Osteocyte (in vitro differentiated cells): ENCODE results near the gene WWP2. TPM values are rescaled to one million over a fixed set of nuclear protein-coding genes. Genes with fewer than 3 reads are reported as not detected.

Source experiments
- DNase-seq: peaks from one replicate; pipeline ENCODE4 v3.0.0; 2021; ENCODE audit warnings: mixed read lengths; ENCODE audit not compliant: unreplicated experiment; ENCODE audit errors: extremely low spot score
- H3K27ac Mint-ChIP-seq: one replicate; pipeline ENCODE4 v1.8.0; 2021; ENCODE audit warnings: mild to moderate bottlenecking, mixed read lengths; ENCODE audit not compliant: unreplicated experiment
- H3K27me3 Mint-ChIP-seq: one replicate; pipeline ENCODE4 v1.8.0; 2021; ENCODE audit warnings: mixed read lengths; ENCODE audit not compliant: unreplicated experiment
- H3K36me3 Mint-ChIP-seq: one replicate; pipeline ENCODE4 v1.8.0; 2021; ENCODE audit warnings: mixed read lengths; ENCODE audit not compliant: unreplicated experiment
- H3K4me1 Mint-ChIP-seq: one replicate; pipeline ENCODE4 v1.8.0; 2021; ENCODE audit warnings: mixed read lengths; ENCODE audit not compliant: unreplicated experiment
- H3K4me3 Mint-ChIP-seq: one replicate; pipeline ENCODE4 v1.8.0; 2021; ENCODE audit warnings: mild to moderate bottlenecking, moderate library complexity, mixed read lengths; ENCODE audit not compliant: unreplicated experiment
- H3K9me3 Mint-ChIP-seq: one replicate; pipeline ENCODE4 v1.8.0; 2021; ENCODE audit warnings: mixed read lengths; ENCODE audit not compliant: unreplicated experiment
- total RNA-seq: library from RNA; stranded (reverse); gene quantifications from 2 replicates; pipeline ENCODE4 v1.2.1, GENCODE V29; 2021
- TF ChIP-seq, protein P1 (sequence below): fragments of 200-600 bp; sonication (generic); IDR thresholded peaks from 2 replicates; pipeline ENCODE4 v1.5.0; 2021; ENCODE audit warnings: antibody characterized with exemption, mild to moderate bottlenecking, moderate library complexity

Gene WWP2
- total RNA-seq, 1 donor from 2014 or later, result 36.2 TPM

DNA sequence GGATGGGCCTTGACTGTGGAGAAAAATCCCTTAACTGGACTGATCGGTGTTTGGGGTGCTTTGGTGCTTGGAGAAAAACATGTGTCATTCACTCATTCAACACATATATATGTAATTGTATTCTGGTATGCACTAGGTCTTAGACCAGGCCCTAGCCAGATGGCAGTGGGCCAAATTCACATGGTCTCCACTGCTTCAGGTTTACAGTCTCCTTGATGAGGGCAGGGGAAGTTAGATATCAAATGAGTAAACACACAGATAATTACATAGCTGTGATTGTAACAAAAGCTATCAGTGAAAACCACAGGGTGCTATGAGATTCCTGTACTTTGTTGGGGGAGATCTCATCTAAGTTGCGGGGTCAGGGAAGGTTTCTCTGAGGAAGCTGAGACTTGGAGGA is 78.8 kb downstream of the WWP2 start:
- Mint-ChIP-seq H3K9me3 (no peaks in the 10 kb centered on the region), H3K4me3 (no peak overlapping the region), H3K36me3 (peaks cover 20% of the 10 kb centered on the region), H3K4me1 (peaks cover 13% of the 10 kb centered on the region), H3K27me3 (no peaks in the 10 kb centered on the region), H3K27ac (no peak overlapping the region)
- DNase-seq, result no peak
- TF ChIP-seq, protein P1, sequence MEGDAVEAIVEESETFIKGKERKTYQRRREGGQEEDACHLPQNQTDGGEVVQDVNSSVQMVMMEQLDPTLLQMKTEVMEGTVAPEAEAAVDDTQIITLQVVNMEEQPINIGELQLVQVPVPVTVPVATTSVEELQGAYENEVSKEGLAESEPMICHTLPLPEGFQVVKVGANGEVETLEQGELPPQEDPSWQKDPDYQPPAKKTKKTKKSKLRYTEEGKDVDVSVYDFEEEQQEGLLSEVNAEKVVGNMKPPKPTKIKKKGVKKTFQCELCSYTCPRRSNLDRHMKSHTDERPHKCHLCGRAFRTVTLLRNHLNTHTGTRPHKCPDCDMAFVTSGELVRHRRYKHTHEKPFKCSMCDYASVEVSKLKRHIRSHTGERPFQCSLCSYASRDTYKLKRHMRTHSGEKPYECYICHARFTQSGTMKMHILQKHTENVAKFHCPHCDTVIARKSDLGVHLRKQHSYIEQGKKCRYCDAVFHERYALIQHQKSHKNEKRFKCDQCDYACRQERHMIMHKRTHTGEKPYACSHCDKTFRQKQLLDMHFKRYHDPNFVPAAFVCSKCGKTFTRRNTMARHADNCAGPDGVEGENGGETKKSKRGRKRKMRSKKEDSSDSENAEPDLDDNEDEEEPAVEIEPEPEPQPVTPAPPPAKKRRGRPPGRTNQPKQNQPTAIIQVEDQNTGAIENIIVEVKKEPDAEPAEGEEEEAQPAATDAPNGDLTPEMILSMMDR, result no peak

DNA sequence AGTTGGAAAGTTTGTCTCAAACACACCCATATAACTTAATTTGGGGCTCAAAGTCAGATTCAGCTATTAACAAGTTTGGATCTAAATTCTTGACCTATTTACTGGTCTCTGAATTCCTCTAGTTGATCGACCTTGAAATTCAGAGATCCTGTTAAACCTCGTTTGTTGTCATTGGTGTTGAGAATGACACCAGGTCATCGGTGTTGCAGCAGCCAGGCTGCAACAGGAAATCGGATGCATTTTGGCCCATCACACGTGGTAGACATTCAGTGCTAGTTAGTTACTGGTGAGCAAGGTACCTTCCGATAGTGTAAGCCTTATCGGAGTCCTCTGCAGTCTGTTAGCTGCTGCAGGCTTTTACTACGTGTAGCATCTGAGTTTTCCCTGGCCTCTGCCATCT is 82.3 kb downstream of the WWP2 start:
- no peak overlapping the region for H3K4me3 Mint-ChIP-seq
- peaks cover 23% of the 10 kb centered on the region for H3K4me1 Mint-ChIP-seq
- H3K9me3 Mint-ChIP-seq, result no peaks in the 10 kb centered on the region
- no peaks in the 10 kb centered on the region for H3K27me3 Mint-ChIP-seq
- DNase-seq, result no peak
- TF ChIP-seq, protein P1, result no peak
- H3K27ac Mint-ChIP-seq, result no peak overlapping the region
- H3K36me3 Mint-ChIP-seq, result peaks cover 22% of the 10 kb centered on the region

DNA sequence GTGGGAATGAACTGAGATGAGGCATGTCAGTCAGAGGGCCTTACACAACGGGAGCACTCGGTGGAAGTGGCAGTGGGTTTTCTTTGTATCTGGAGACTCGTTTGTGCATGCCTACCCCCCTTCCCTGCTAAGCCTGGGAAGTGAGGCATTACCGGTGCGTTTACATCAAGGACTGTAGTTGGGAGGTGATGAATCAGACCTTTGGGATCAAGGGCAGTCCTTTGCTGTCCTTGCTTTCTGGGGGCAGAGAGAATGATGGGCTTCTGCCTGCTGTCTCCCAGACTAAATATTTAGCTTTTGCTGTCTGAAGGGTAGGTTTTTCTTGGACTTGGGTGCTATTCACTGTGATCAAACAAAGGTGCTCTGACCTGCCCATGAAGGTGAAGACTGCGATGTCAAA is 83.0 kb downstream of the WWP2 start:
- DNase-seq, result no peak
- TF ChIP-seq, protein P1, result no peak
- H3K4me1 Mint-ChIP-seq, result peaks cover 18% of the 10 kb centered on the region
- no peaks in the 10 kb centered on the region for H3K27me3 Mint-ChIP-seq
- no peak overlapping the region for H3K27ac Mint-ChIP-seq
- H3K4me3 Mint-ChIP-seq, result no peak overlapping the region
- no peaks in the 10 kb centered on the region for H3K9me3 Mint-ChIP-seq
- peaks cover 22% of the 10 kb centered on the region for H3K36me3 Mint-ChIP-seq

DNA sequence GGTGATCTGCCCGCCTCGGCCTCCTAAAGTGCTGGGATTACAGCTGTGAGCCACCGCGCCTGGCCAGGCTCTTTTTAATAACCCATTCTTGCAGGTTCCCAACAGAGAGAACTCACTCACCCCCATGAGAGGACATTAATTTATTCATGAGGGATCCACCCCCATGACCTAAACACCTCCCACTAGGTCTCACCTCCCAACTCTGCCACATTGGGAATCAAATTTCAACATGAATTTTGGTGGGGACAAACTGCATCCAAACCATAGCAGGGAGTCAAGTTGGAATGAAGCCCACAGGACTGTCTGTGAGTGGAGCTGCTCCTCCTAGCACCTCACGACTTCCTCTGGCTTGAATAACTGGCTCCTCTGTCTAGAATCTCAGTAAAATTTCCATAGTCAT is 85.5 kb downstream of the WWP2 start:
- no peak for DNase-seq
- Mint-ChIP-seq H3K4me3 (no peak overlapping the region), H3K27me3 (no peaks in the 10 kb centered on the region), H3K36me3 (peaks cover 9% of the 10 kb centered on the region), H3K9me3 (no peaks in the 10 kb centered on the region), H3K27ac (peak overlapping the region; percentile 68), H3K4me1 (peaks cover 21% of the 10 kb centered on the region)
- TF ChIP-seq, protein P1, result no peak

DNA sequence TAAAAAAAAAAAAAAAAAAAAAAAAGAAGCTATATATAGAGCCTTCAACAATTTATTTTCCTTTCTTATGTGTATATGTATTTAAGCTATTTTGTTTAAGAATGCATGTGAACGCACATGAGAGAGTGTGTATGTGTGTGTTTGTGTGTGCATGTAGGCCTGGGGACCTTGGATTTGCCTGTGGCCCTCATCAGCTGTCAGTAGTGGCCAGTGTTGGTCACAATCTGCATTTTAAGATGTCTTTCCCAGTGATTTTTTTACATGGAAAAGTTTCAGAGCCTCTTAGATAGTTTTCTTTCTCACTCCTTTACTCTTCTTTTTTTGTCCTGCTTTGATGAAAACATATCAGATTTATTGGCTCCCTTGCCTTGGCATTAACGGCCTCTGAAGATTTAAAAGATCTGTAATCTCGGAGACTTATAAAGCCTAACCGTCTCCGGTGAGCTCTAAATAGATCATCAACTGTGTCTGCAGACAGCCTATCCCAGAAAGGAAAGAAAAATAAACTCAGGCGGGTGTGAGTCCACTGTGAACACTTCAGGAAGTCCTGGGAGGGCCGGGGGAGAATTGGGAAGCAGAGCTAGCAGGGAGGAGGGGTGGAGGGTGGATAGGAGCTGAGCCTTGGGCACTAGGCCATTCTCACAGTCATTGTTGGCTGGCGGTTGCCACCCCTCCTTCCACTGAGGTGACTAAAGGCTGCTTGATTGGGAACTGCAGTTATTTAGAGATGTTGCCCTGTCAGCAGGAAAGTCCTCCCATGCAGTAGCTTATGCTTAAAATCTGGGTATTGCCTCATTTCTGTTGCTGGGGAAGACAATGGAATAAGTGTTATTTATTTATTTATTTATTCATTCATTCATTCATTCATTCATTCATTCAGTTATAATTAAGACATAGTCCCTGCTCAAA is 86.8 kb downstream of the WWP2 start:
- Mint-ChIP-seq H3K27ac (peak overlapping the region; percentile 93), H3K4me1 (peaks cover 21% of the 10 kb centered on the region), H3K27me3 (no peaks in the 10 kb centered on the region), H3K4me3 (peak overlapping the region; percentile 62), H3K36me3 (peaks cover 11% of the 10 kb centered on the region), H3K9me3 (no peaks in the 10 kb centered on the region)
- peak; percentile 86 for DNase-seq
- TF ChIP-seq, protein P1, result peak; percentile 37
